Endothelial cell of umbilical vein (primary cell): ENCODE measurements around the gene HOXB3. TPM values are rescaled to one million over a fixed set of nuclear protein-coding genes. Genes with fewer than 3 reads are reported as not detected.
A peak's percentile ranks its signal among the peaks of the same experiment; 100 is the strongest.

ENCODE experiments used
- BruUV-seq: library from RNA; stranded (reverse); fragments of 400-500 nt; replicated peaks from 2 replicates; lab custom pipeline; 2021; lab: Mats Ljungman, UMichigan
- CTCF ChIA-PET: fragments of 300-600, 350-600 bp; sonication (Branson Sonifier 250); formaldehyde crosslinking; loops from one replicate; lab custom pipeline; 2021; ENCODE audit warnings: antibody characterized with exemption, inconsistent platforms; lab: Charles Lee
- POLR2A ChIA-PET: fragments of 300-600, 350-600 bp; sonication (Branson Sonifier 250); formaldehyde crosslinking; loops from one replicate; lab custom pipeline; 2021; ENCODE audit warnings: antibody characterized with exemption, inconsistent platforms; lab: Charles Lee
- DNase-seq: peaks from one replicate; pipeline ENCODE4 v3.0.0-alpha.2; 2011; ENCODE audit warnings: low read depth, low spot score
- FAIRE-seq: peaks from 2 replicates; lab custom pipeline; 2011; peaks lifted over from hg19 to GRCh38; lab: Jason Lieb, UNC
- H2AFZ ChIP-seq: 2 replicates; pipeline ENCODE4 v1.6.0; 2012; ENCODE audit warnings: low read depth, low read length, control low read depth, inconsistent platforms
- H3K27ac ChIP-seq: 2 replicates; pipeline ENCODE4 v1.5.1; 2011; ENCODE audit warnings: low read depth, mild to moderate bottlenecking, control low read depth, low read length, moderate library complexity; ENCODE audit not compliant: insufficient read depth
- H3K27me3 ChIP-seq, 2 experiments: 2 replicates each; pipeline versions ENCODE4 v1.6.0 to v1.6.1; 2011; ENCODE audit warnings: low read length in 2 of 2, mixed read lengths in 1 of 2; ENCODE audit not compliant: control insufficient read depth in 2 of 2, insufficient read depth in 2 of 2
- H3K36me3 ChIP-seq, 2 experiments: 2 replicates in 1 of 2; 3 replicates in 1 of 2; pipeline ENCODE4 v1.5.1; 2011; ENCODE audit warnings: low read length in 2 of 2, mild to moderate bottlenecking in 1 of 2, moderate library complexity in 1 of 2; ENCODE audit not compliant: control insufficient read depth in 2 of 2, insufficient read depth in 2 of 2; ENCODE audit errors: extremely low read depth in 1 of 2
- H3K4me1 ChIP-seq: 3 replicates; pipeline ENCODE4 v1.5.1; 2011; ENCODE audit warnings: mild to moderate bottlenecking, low read length; ENCODE audit not compliant: control insufficient read depth, insufficient read depth; ENCODE audit errors: extremely low read depth
- H3K4me2 ChIP-seq: 2 replicates; pipeline ENCODE4 v1.6.1; 2011; ENCODE audit warnings: low read length, control low read depth, mixed read lengths; ENCODE audit not compliant: insufficient read depth
- H3K4me3 ChIP-seq, 3 experiments: fragments of 200-600 bp in 1 of 3; sonication (generic), shearing (Covaris generic) in 1 of 3; replicated peaks in 1 of 3; 2 replicates each; pipeline ENCODE4 v1.5.1; 2011 to 2016; ENCODE audit warnings: control low read depth in 3 of 3, low read length in 3 of 3, mild to moderate bottlenecking in 2 of 3, inconsistent platforms in 1 of 3, low read depth in 1 of 3, moderate library complexity in 1 of 3; ENCODE audit not compliant: insufficient read depth in 1 of 3
- H3K79me2 ChIP-seq: 2 replicates; pipeline ENCODE4 v1.6.0; 2012; ENCODE audit warnings: low read length, inconsistent platforms; ENCODE audit not compliant: control insufficient read depth, insufficient read depth
- H3K9ac ChIP-seq: replicated peaks from 2 replicates; pipeline ENCODE3; 2011; ENCODE audit warnings: low read length, control low read depth; ENCODE audit not compliant: insufficient read depth; ENCODE audit errors: extremely low read depth
- H3K9me1 ChIP-seq: replicated peaks from 3 replicates; pipeline ENCODE4 v1.6.0; 2011; ENCODE audit warnings: mild to moderate bottlenecking, low read length; ENCODE audit not compliant: control insufficient read depth, insufficient read depth; ENCODE audit errors: extremely low read depth
- H3K9me3 ChIP-seq: replicated peaks from 2 replicates; pipeline ENCODE4 v1.5.1; 2012; ENCODE audit warnings: low read length, inconsistent platforms; ENCODE audit not compliant: control insufficient read depth, insufficient read depth
- H4K20me1 ChIP-seq: replicated peaks from 2 replicates; pipeline ENCODE3; 2011; ENCODE audit warnings: mild to moderate bottlenecking, low read length; ENCODE audit not compliant: control insufficient read depth, insufficient read depth; ENCODE audit errors: extremely low read depth
- CTCF ChIP-seq, 2 donors: IDR thresholded peaks; 1 replicate in 1 of 2; 2 replicates in 1 of 2; pipeline ENCODE4 v1.5.1; 2011; ENCODE audit warnings: low read length in 2 of 2, mild to moderate bottlenecking in 2 of 2, moderate library complexity in 2 of 2, control low read depth in 1 of 2, inconsistent platforms in 1 of 2, low read depth in 1 of 2; ENCODE audit not compliant: insufficient read depth in 1 of 2; ENCODE audit errors: extremely low read depth in 1 of 2
- MAX ChIP-seq: IDR thresholded peaks from 2 replicates; pipeline ENCODE4 v1.6.1; 2011; ENCODE audit not compliant: insufficient read depth, insufficient read length
- POLR2AphosphoS5 ChIP-seq: IDR thresholded peaks from 2 replicates; pipeline ENCODE4 v1.6.1; 2012; ENCODE audit warnings: low read depth, mild to moderate bottlenecking, control low read depth, low read length, moderate library complexity; ENCODE audit not compliant: insufficient read depth
- dilution Hi-C: fragments of 300-500 bp; cut with MboI; formaldehyde crosslinking; loops from one replicate; pipeline ENCODE4 v1.15.0; 2019; ENCODE audit warnings: low sequenced_read_pairs; ENCODE audit not compliant: extremely low pct_ligation_motif_present
- intact Hi-C: fragments of 100-400 bp; cut with micrococcal nuclease; formaldehyde crosslinking; loops from one replicate; pipeline ENCODE4 v1.10.0; 2022
- polyA plus RNA-seq, 4 experiments: library from polyadenylated mRNA; depleted of rRNA in 3 of 4; stranded (reverse) in 3 of 4; unstranded in 1 of 4; fragments of >200 nt; gene quantifications; 2 replicates each; pipeline versions ENCODE4 v1.2.1 to v1.2.3, GENCODE V29; 2011 to 2012; ENCODE audit warnings: missing spikeins in 1 of 4
- total RNA-seq: library from RNA; stranded (reverse); gene quantifications from 2 replicates; pipeline ENCODE4 v1.2.3, GENCODE V29; 2021

Gene HOXB3
- total and polyA plus RNA-seq, 2 donors (not counting 3 experiments of a cell fraction or from before 2014, with no cell fraction given) = 29.6 to 56.6 TPM

- DNase-seq = peak; percentile 73
- intact Hi-C loops = loop anchor here (2.0 kb wide), 1 partner anchor 15 kb away; no protein-coding TSS in a partner anchor
- H3K27me3 ChIP-seq = no peaks in the 10 kb centered on the region
- H2AFZ ChIP-seq = peak overlapping the region; percentile 28
- TF ChIP-seq POLR2AphosphoS5 (no peak), CTCF (IDR thresholded peaks at IDR 0.05; ENCODE audit: extremely low read depth in 1 of 2, insufficient read depth in 1 of 2, low read depth in 1 of 2, low read length in 2 of 2) (no peak), MAX (peak; percentile 45)
- peak overlapping the region; percentile 75 for H3K9ac ChIP-seq
- POLR2A ChIA-PET = interaction anchor here (0.7 to 1.9 kb wide), 4 partner anchors 9 to 332 kb away, joined by 7 to 13 read pairs (median 9); no protein-coding TSS in a partner anchor
- H3K79me2 ChIP-seq = peaks cover 52% of the 10 kb centered on the region
- H3K9me3 ChIP-seq = no peaks in the 10 kb centered on the region
- no TSS peak for BruUV-seq
- dilution Hi-C loops = no loop called here
- H3K4me3 ChIP-seq = peak overlapping the region; percentile 2 to 56 (median 9)
- H4K20me1 ChIP-seq = no peaks in the 10 kb centered on the region
- H3K9me1 ChIP-seq = no peaks in the 10 kb centered on the region
- H3K4me2 ChIP-seq = peak overlapping the region; percentile 88
- H3K36me3 ChIP-seq = peaks cover 10 to 14% of the 10 kb centered on the region in 2 experiments
- CTCF ChIA-PET = interaction anchor here (1.0 to 3.8 kb wide), 6 partner anchors 9 to 332 kb away, joined by 3 to 28 read pairs (median 6); no protein-coding TSS in a partner anchor
- H3K27ac ChIP-seq = peak overlapping the region; percentile 67
- FAIRE-seq = peak; percentile 86
- peaks cover 40% of the 10 kb centered on the region for H3K4me1 ChIP-seq
These were observed 42.1 kb downstream of the HOXB3 start for GRCh38 chr17:48547808-48548522.
